ENCODE measurements around the gene CSRP3. TPM values are rescaled to one million over a fixed set of nuclear protein-coding genes. Genes with fewer than 3 reads are reported as not detected.

CSRP3 gene
- total RNA-seq, 2 experiments from 2014 or later = not detected

- no peak overlapping the region for H3K27ac Mint-ChIP-seq
- no peaks in the 10 kb centered on the region for H3K4me1 Mint-ChIP-seq
- DNase-seq = no peak
- H3K9me3 Mint-ChIP-seq = no peaks in the 10 kb centered on the region
- no peaks in the 10 kb centered on the region for H3K27me3 Mint-ChIP-seq
- ChIA-PET CTCF (interaction anchor here (1.0 to 1.2 kb wide), 2 partner anchors 8 to 21 kb away, joined by 3 to 5 read pairs; partner anchors contain the start of gene CSRP3), POLR2A (no interaction called here)
- no peak overlapping the region for H3K4me3 Mint-ChIP-seq
- H3K36me3 Mint-ChIP-seq (ENCODE audit: low read depth) = no peaks in the 10 kb centered on the region
Observed at GRCh38 chr11:19193916-19194315, 7.9 kb downstream of the CSRP3 start.

GRCh38 chr11:19191530-19192169, 10.1 kb downstream of the CSRP3 start:
- ChIA-PET POLR2A (no interaction called here), CTCF (interaction anchor here (0.6 to 1.4 kb wide), 2 partner anchors 12 to 1154 kb away, joined by 3 to 5 read pairs; no protein-coding TSS in a partner anchor)
- Mint-ChIP-seq H3K4me1 (no peaks in the 10 kb centered on the region), H3K9me3 (no peaks in the 10 kb centered on the region), H3K36me3 (ENCODE audit: low read depth) (no peaks in the 10 kb centered on the region), H3K27me3 (no peaks in the 10 kb centered on the region), H3K27ac (no peak overlapping the region), H3K4me3 (no peak overlapping the region)
- DNase-seq = no peak

- ChIA-PET CTCF (no interaction called here), POLR2A (no interaction called here)
- Mint-ChIP-seq H3K9me3 (no peaks in the 10 kb centered on the region), H3K4me3 (no peak overlapping the region), H3K27ac (no peak overlapping the region), H3K36me3 (ENCODE audit: low read depth) (no peaks in the 10 kb centered on the region), H3K4me1 (no peaks in the 10 kb centered on the region), H3K27me3 (no peaks in the 10 kb centered on the region)
- DNase-seq = no peak
Observed at GRCh38 chr11:19187833-19188258, 13.9 kb downstream of the CSRP3 start.

- no peaks in the 10 kb centered on the region for H3K27me3 Mint-ChIP-seq
- H3K36me3 Mint-ChIP-seq (ENCODE audit: low read depth) = no peaks in the 10 kb centered on the region
- CTCF ChIA-PET = interaction anchor here (1.5 kb wide), 1 partner anchor 45 kb away, joined by 4 read pairs; no protein-coding TSS in a partner anchor
- no peak overlapping the region for H3K4me3 Mint-ChIP-seq
- H3K9me3 Mint-ChIP-seq = no peaks in the 10 kb centered on the region
- POLR2A ChIA-PET = no interaction called here
- no peaks in the 10 kb centered on the region for H3K4me1 Mint-ChIP-seq
- H3K27ac Mint-ChIP-seq = no peak overlapping the region
- DNase-seq = no peak
Observed at GRCh38 chr11:19187114-19187832, 14.5 kb downstream of the CSRP3 start.

- Mint-ChIP-seq H3K4me3 (no peak overlapping the region), H3K27ac (no peak overlapping the region), H3K9me3 (no peaks in the 10 kb centered on the region), H3K27me3 (no peaks in the 10 kb centered on the region), H3K4me1 (no peaks in the 10 kb centered on the region), H3K36me3 (ENCODE audit: low read depth) (no peaks in the 10 kb centered on the region)
- ChIA-PET POLR2A (no interaction called here), CTCF (no interaction called here)
- no peak for DNase-seq
Observed at GRCh38 chr11:19185516-19186052, 16.2 kb downstream of the CSRP3 start.

GRCh38 chr11:19185036-19185435, 16.7 kb downstream of the CSRP3 start:
- DNase-seq = no peak
- H3K36me3 Mint-ChIP-seq (ENCODE audit: low read depth) = no peaks in the 10 kb centered on the region
- no peak overlapping the region for H3K27ac Mint-ChIP-seq
- ChIA-PET POLR2A (no interaction called here), CTCF (no interaction called here)
- no peak overlapping the region for H3K4me3 Mint-ChIP-seq
- no peaks in the 10 kb centered on the region for H3K4me1 Mint-ChIP-seq
- H3K9me3 Mint-ChIP-seq = no peaks in the 10 kb centered on the region
- H3K27me3 Mint-ChIP-seq = no peaks in the 10 kb centered on the region

- H3K4me1 Mint-ChIP-seq = no peaks in the 10 kb centered on the region
- DNase-seq = no peak
- ChIA-PET CTCF (interaction anchor here (1.4 kb wide), 1 partner anchor 16 kb away, joined by 4 read pairs; no protein-coding TSS in a partner anchor), POLR2A (no interaction called here)
- H3K9me3 Mint-ChIP-seq = no peaks in the 10 kb centered on the region
- H3K27me3 Mint-ChIP-seq = no peaks in the 10 kb centered on the region
- no peaks in the 10 kb centered on the region for H3K36me3 Mint-ChIP-seq (ENCODE audit: low read depth)
- H3K4me3 Mint-ChIP-seq = no peak overlapping the region
- H3K27ac Mint-ChIP-seq = no peak overlapping the region
Observed at GRCh38 chr11:19183646-19184045, 18.1 kb downstream of the CSRP3 start.

GRCh38 chr11:19181531-19182261, 20.1 kb downstream of the CSRP3 start:
- no peaks in the 10 kb centered on the region for H3K9me3 Mint-ChIP-seq
- no peaks in the 10 kb centered on the region for H3K4me1 Mint-ChIP-seq
- DNase-seq = no peak
- H3K4me3 Mint-ChIP-seq = no peak overlapping the region
- POLR2A ChIA-PET = no interaction called here
- peaks cover 7% of the 10 kb centered on the region for H3K36me3 Mint-ChIP-seq (ENCODE audit: low read depth)
- peak overlapping the region; percentile 4 for H3K27ac Mint-ChIP-seq
- H3K27me3 Mint-ChIP-seq = no peaks in the 10 kb centered on the region
- CTCF ChIA-PET = no interaction called here

- Mint-ChIP-seq H3K27ac (no peak overlapping the region), H3K27me3 (no peaks in the 10 kb centered on the region), H3K4me3 (no peak overlapping the region), H3K36me3 (ENCODE audit: low read depth) (peaks cover 36% of the 10 kb centered on the region), H3K4me1 (no peaks in the 10 kb centered on the region), H3K9me3 (no peaks in the 10 kb centered on the region)
- CTCF ChIA-PET = no interaction called here
- POLR2A ChIA-PET = no interaction called here
- DNase-seq = no peak
Observed at GRCh38 chr11:19176629-19177186, 25.1 kb downstream of the CSRP3 start.

- H3K27me3 Mint-ChIP-seq = no peaks in the 10 kb centered on the region
- CTCF ChIA-PET = no interaction called here
- H3K36me3 Mint-ChIP-seq (ENCODE audit: low read depth) = peaks cover 50% of the 10 kb centered on the region
- H3K27ac Mint-ChIP-seq = no peak overlapping the region
- DNase-seq = no peak
- H3K4me3 Mint-ChIP-seq = no peak overlapping the region
- no peaks in the 10 kb centered on the region for H3K4me1 Mint-ChIP-seq
- H3K9me3 Mint-ChIP-seq = no peaks in the 10 kb centered on the region
- POLR2A ChIA-PET = interaction anchor here (0.5 kb wide), 1 partner anchor 821 kb away, joined by 4 read pairs; no protein-coding TSS in a partner anchor
Observed at GRCh38 chr11:19173964-19174638, 27.7 kb downstream of the CSRP3 start.

- Mint-ChIP-seq H3K4me3 (no peak overlapping the region), H3K27ac (no peak overlapping the region), H3K27me3 (no peaks in the 10 kb centered on the region), H3K36me3 (ENCODE audit: low read depth) (peaks cover 58% of the 10 kb centered on the region), H3K4me1 (no peaks in the 10 kb centered on the region), H3K9me3 (no peaks in the 10 kb centered on the region)
- POLR2A ChIA-PET = no interaction called here
- DNase-seq = no peak
- CTCF ChIA-PET = no interaction called here
Observed at GRCh38 chr11:19173004-19173689, 28.6 kb downstream of the CSRP3 start.

GRCh38 chr11:19168090-19168489, 33.7 kb downstream of the CSRP3 start:
- Mint-ChIP-seq H3K36me3 (ENCODE audit: low read depth) (peaks cover 67% of the 10 kb centered on the region), H3K4me3 (no peak overlapping the region), H3K9me3 (no peaks in the 10 kb centered on the region), H3K27ac (no peak overlapping the region), H3K4me1 (peaks cover 6% of the 10 kb centered on the region), H3K27me3 (no peaks in the 10 kb centered on the region)
- CTCF ChIA-PET = interaction anchor here (1.9 kb wide), 1 partner anchor 15 kb away, joined by 4 read pairs; no protein-coding TSS in a partner anchor
- POLR2A ChIA-PET = no interaction called here
- DNase-seq = no peak
